H1 (cell line): ENCODE results near the gene SLC39A10.

Source experiments
- CEBPB ChIP-seq: IDR thresholded peaks from 2 replicates; pipeline ENCODE4 v1.6.1; 2012; ENCODE audit warnings: low read depth, low read length
- EGR1 ChIP-seq: IDR thresholded peaks from 2 replicates; pipeline ENCODE4 v1.6.1; 2011; ENCODE audit warnings: low read depth, low read length, borderline replicate concordance
- EP300 ChIP-seq, 2 experiments: IDR thresholded peaks; 1 replicate in 1 of 2; 2 replicates in 1 of 2; pipeline ENCODE4 v1.6.1; 2011 to 2012; ENCODE audit warnings: low read depth in 2 of 2, low read length in 2 of 2, mild to moderate bottlenecking in 2 of 2, borderline replicate concordance in 1 of 2, inconsistent platforms in 1 of 2, moderate library complexity in 1 of 2
- EZH2 ChIP-seq: fragments of 200-600 bp; sonication (generic); IDR thresholded peaks from 2 replicates; pipeline ENCODE4 v1.7.1; 2012; ENCODE audit warnings: low read depth, mild to moderate bottlenecking, moderate library complexity, low read length, inconsistent platforms; ENCODE audit not compliant: severe bottlenecking
- NRF1 ChIP-seq: IDR thresholded peaks from 2 replicates; pipeline ENCODE4 v1.6.1; 2011; ENCODE audit warnings: mild to moderate bottlenecking, low read depth, low read length, improper control_type of control experiment
- POLR2A ChIP-seq, 2 experiments: IDR thresholded peaks; 1 replicate in 1 of 2; 2 replicates in 1 of 2; pipeline ENCODE4 v1.6.1; 2011; ENCODE audit warnings: low read depth in 2 of 2, low read length in 2 of 2, mild to moderate bottlenecking in 2 of 2; ENCODE audit errors: control extremely low read depth in 1 of 2
- SAP30 ChIP-seq: fragments of 300-600 bp; sonication (generic); IDR thresholded peaks from 2 replicates; pipeline ENCODE4 v1.7.1; 2012; ENCODE audit warnings: low read length, moderate library complexity, mild to moderate bottlenecking, inconsistent platforms; ENCODE audit not compliant: insufficient read depth, insufficient replicate concordance
- SIX5 ChIP-seq: IDR thresholded peaks from 2 replicates; pipeline ENCODE4 v1.6.1; 2011; ENCODE audit warnings: mild to moderate bottlenecking, low read depth, low read length
- SUZ12 ChIP-seq: fragments of 200-600 bp; sonication (generic); IDR thresholded peaks from 2 replicates; pipeline ENCODE4 v1.6.1; 2012; ENCODE audit warnings: mild to moderate bottlenecking, inconsistent platforms, low read length, moderate library complexity, mixed read lengths
- TEAD4 ChIP-seq: IDR thresholded peaks from 2 replicates; pipeline ENCODE4 v1.6.1; 2012; ENCODE audit warnings: low read depth, low read length, inconsistent platforms, mixed read lengths
- USF2 ChIP-seq: IDR thresholded peaks from 2 replicates; pipeline ENCODE4 v1.6.1; 2011; ENCODE audit warnings: low read length, improper control_type of control experiment
- ZNF274 ChIP-seq: IDR thresholded peaks from 2 replicates; pipeline ENCODE4 v1.7.0; 2012; ENCODE audit warnings: low read length, borderline replicate concordance; ENCODE audit errors: extremely low read depth
- TF ChIP-seq, protein P1 (sequence below), 3 experiments: IDR thresholded peaks; 1 replicate in 2 of 3; 2 replicates in 1 of 3; pipeline versions ENCODE4 v1.5.1 to v1.6.1; 2011; ENCODE audit warnings: low read length in 3 of 3, mild to moderate bottlenecking in 3 of 3, inconsistent platforms in 2 of 3, low read depth in 1 of 3, moderate library complexity in 1 of 3; ENCODE audit not compliant: insufficient read depth in 1 of 3; ENCODE audit errors: control extremely low read depth in 1 of 3

GRCh38 chr2:195733831-195734230 is 76.8 kb downstream of the SLC39A10 start:
- TF ChIP-seq, protein P1, sequence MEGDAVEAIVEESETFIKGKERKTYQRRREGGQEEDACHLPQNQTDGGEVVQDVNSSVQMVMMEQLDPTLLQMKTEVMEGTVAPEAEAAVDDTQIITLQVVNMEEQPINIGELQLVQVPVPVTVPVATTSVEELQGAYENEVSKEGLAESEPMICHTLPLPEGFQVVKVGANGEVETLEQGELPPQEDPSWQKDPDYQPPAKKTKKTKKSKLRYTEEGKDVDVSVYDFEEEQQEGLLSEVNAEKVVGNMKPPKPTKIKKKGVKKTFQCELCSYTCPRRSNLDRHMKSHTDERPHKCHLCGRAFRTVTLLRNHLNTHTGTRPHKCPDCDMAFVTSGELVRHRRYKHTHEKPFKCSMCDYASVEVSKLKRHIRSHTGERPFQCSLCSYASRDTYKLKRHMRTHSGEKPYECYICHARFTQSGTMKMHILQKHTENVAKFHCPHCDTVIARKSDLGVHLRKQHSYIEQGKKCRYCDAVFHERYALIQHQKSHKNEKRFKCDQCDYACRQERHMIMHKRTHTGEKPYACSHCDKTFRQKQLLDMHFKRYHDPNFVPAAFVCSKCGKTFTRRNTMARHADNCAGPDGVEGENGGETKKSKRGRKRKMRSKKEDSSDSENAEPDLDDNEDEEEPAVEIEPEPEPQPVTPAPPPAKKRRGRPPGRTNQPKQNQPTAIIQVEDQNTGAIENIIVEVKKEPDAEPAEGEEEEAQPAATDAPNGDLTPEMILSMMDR (IDR thresholded peaks at IDR 0.05; ENCODE audit: control extremely low read depth in 1 of 3, insufficient read depth in 1 of 3, low read depth in 1 of 3, low read length in 3 of 3): no peak
- TF ChIP-seq POLR2A (IDR thresholded peaks at IDR 0.05; ENCODE audit: control extremely low read depth in 1 of 2, low read depth in 2 of 2, low read length in 2 of 2): no peak
- no peak for TF ChIP-seq EZH2
- TF ChIP-seq SIX5: no peak
- no peak for TF ChIP-seq CEBPB
- TF ChIP-seq EGR1: no peak
- TF ChIP-seq ZNF274: no peak
- TF ChIP-seq NRF1: no peak
- TF ChIP-seq EP300 (IDR thresholded peaks at IDR 0.05; ENCODE audit: borderline replicate concordance in 1 of 2, low read depth in 2 of 2, low read length in 2 of 2): no peak
- no peak for TF ChIP-seq SAP30
- no peak for TF ChIP-seq TEAD4
- TF ChIP-seq USF2: no peak
- TF ChIP-seq SUZ12: no peak
